Right lung (tissue), 5 donors: ENCODE measurements around the gene CYTL1. TPM values are rescaled to one million over a fixed set of nuclear protein-coding genes. Genes with fewer than 3 reads are reported as not detected.

Source experiments
- DNase-seq, 2 donors: peaks; one replicate each; pipeline ENCODE4 v3.0.0-alpha.2; 2013
- polyA plus RNA-seq, 5 donors: library from polyadenylated mRNA; unstranded; fragments of 120-200 nt; gene quantifications; one replicate each; pipeline versions ENCODE4 v1.2.1 to v1.2.3, GENCODE V29; 2013; ENCODE audit warnings: inconsistent platforms in 1 of 5, low replicate concordance in 1 of 5; ENCODE audit not compliant: insufficient read length in 5 of 5, insufficient read depth in 1 of 5

Gene CYTL1
- polyA plus RNA-seq, 5 donors, result 19.7 to 56.9 (median 33.5) TPM

DNA sequence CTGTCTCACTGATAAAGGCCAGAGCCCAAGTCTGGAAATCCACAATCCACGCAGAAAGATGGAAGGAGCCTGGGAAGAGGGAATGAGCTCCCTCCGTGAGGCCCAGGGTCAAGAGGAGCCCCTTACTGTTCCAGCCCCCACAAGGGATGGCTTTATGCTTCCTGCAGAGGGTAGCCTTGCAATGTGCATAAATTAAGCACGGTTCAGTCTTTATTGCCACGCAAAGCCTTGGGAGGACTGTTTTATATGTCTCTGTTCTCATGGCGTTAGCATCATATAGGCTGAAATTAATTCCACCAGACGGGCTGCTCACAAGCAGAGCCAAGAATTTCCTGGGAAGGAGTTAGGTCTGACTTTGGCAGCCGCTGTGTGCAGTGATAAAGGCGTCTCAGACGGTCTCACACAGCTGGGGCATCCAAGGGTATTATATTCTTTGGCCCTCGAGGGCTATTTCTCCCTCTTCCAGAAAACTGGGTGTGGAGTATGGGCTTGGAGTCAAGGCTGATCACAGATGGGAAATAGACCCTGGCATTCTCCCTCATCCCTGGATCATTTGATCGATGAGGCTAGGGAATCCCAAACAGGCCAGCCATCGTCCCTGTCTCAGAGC, 38.5 kb downstream of the CYTL1 start:
- DNase-seq, result no peak

DNA sequence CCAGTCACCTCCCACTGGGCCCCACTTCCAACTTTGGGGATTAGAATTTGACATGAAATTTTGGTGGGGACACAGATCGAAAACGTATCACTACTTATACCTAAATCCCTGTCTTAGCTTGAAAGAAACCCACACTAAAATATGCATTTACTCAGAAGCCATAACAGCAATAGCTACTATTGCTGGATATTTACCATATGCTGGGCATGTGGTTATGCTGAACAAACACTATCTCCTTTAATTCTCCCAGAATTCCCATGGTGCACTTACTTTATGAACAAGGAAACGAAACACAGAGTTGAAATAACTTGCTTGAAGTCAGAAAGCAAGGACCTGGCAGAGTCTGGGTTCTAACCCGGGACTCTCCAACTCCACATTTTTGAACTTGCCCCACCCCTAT, 39.3 kb downstream of the CYTL1 start:
- DNase-seq, result no peak

DNA sequence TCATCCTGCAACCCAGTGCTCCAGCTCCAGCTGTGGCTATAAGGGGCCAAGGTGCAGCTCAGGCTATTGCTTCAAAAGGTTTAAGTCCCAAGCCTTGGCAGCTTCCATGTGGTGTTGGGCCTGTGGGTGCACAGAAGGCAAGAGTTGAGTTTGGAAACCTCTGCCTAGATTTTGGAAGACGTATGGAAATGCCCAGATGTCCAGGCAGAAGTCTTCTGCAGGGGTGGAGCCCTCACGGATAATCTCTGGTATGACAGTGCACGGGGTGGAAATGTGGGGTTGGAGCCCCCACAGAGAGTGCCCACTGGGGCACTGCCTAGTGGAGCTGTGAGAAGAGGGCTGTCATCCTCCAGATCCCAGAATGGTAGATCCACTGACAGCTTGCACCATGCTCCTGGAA, 44.5 kb downstream of the CYTL1 start:
- no peak for DNase-seq

DNA sequence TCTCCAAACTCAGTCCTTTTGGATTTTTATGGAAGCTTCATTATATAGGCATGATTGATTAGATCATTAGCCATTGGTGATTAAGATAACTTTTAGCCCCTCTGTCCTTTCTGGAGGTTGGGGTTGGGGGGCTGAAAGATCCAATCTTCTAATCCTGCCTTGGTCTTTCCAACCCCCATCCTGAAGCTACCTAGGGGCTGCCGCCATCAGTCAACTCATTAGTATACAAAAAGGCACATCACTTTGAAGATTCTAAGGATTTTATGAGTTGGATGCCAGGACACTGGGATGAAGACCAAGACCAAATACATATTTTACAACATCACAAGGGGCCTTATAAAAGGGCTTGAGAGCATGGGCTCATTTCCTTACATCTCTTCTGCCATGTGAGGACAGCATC, 47.5 kb downstream of the CYTL1 start:
- DNase-seq, result no peak

DNA sequence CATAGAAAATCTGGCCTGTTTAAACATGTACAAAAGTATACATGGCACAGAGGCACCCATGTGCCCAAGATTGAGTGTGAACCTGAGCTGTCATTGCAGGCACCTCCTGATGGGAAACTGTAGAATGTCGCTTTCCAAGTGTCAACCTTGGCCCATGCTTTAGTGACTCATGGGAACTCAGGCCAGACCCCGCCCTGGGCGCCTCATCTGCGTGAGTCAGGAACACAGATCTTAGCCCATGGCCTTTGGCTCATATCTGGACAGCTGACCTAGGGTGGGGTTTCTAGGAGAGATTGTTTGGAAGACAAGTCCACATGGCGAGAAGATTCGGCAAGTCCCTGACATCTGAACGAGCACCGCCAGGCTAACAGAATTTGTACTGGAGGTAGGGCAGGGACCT, 50.0 kb downstream of the CYTL1 start:
- DNase-seq, result no peak

DNA sequence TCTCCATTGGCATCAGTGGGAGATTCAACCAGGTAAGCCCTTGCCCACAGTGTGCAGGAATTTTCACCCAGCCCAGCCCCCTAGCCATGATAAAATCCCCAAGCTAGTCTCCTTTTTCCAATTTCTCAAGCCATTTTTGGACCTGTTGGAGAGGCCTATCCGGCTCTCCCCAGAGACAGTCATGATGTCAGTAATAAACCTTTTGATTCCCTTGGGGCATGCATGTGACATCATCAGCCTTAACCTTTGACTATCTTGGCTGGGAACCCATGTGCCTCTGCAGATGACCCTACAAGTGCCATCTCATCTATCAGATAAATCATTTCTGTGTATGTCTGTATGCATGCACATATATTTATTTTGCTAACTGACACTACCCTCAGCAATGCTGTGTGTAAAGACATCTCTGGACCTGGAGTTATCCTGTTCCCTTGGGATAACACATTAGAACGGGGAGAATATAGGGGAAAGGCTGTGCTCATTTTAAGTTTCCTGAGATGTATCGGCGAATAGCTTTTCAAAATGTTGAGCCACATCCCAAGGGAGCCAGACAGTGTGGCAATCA, 51.0 kb downstream of the CYTL1 start:
- DNase-seq, result no peak

Other genes with a start within 250 kb of the CYTL1 start
- 1 to 10 TPM; 1.1 to 2.2 (median 1.5) TPM for gene MSX1, start 159.8 kb downstream of the CYTL1 start, polyA plus RNA-seq
- 1 to 10 TPM; 3.0 to 4.7 (median 3.8) TPM for gene STK32B, start 32.0 kb upstream of the CYTL1 start, polyA plus RNA-seq